ENCODE results near the gene MYPN. TPM values are rescaled to one million over a fixed set of nuclear protein-coding genes. Genes with fewer than 3 reads are reported as not detected.

Gene MYPN
- total RNA-seq: 100 to 1,000 TPM; 118 to 342 (median 193) TPM

- peak; percentile 81 to 90 for DNase-seq
- in situ Hi-C loops (cut with MboI; ENCODE audit: low sequenced_read_pairs in 4 of 4): no loop called here
- Histone ChIP-seq H3K4me3 (peak within 1 kb of the TSS; percentile 54 to 66 (median 62)), H3K36me3 (no peaks in the 10 kb centered on the region), H3K27me3 (no peaks in the 10 kb centered on the region), H3K27ac (peak within 1 kb of the TSS; percentile 90 to 93 (median 91)), H3K4me1 (peaks cover 22 to 37% of the 10 kb centered on the region in 2 donors), H3K9me3 (no peaks in the 10 kb centered on the region)
- TF ChIP-seq CTCF (IDR thresholded peaks at IDR 0.05 in 4 of 5, conservative IDR thresholded peaks at IDR 0.05 in 1 of 5) (no peak), POLR2A (IDR thresholded peaks at IDR 0.05) (peak; percentile 77 to 90)
- intact Hi-C loops (cut with DNase I; ENCODE audit: low total_unique reads): no loop called here
- peak; percentile 73 to 79 for ATAC-seq
These were observed at the start of gene MYPN for GRCh38 chr10:68109331-68109730. Gene MYPN (plus strand): TSS chr10:68109488. CDS start chr10:68121439, 11,951 bp downstream.

GRCh38 chr10:68067029-68067428 lies 42.3 kb upstream of the MYPN start:
- peaks cover 15 to 18% of the 10 kb centered on the region in 2 donors for H3K4me1 ChIP-seq
- DNase-seq (no peak), ATAC-seq (no peak)
- H3K27me3 ChIP-seq: no peaks in the 10 kb centered on the region
- H3K4me3 ChIP-seq: no peak overlapping the region
- no peak overlapping the region for H3K27ac ChIP-seq
- H3K36me3 ChIP-seq: peaks cover 0 to 9% of the 10 kb centered on the region in 2 donors
- no peak for TF ChIP-seq POLR2A (IDR thresholded peaks at IDR 0.05)
- TF ChIP-seq CTCF (IDR thresholded peaks at IDR 0.05 in 4 of 5, conservative IDR thresholded peaks at IDR 0.05 in 1 of 5): no peak
- in situ Hi-C loops (cut with MboI; ENCODE audit: low sequenced_read_pairs in 4 of 4): loop anchor here in 2 of 4 donors (25.0 kb wide), 2 partner anchors 180 to 270 kb away; partner anchors contain the start of genes HNRNPH3 (in 1 of the 2), PBLD (in 1 of the 2) and SIRT1 (in 1 of the 2)
- H3K9me3 ChIP-seq: no peaks in the 10 kb centered on the region
- intact Hi-C loops (cut with DNase I; ENCODE audit: low total_unique reads): no loop called here

GRCh38 chr10:68067508-68067907 lies 41.8 kb upstream of the MYPN start:
- H3K9me3 ChIP-seq: no peaks in the 10 kb centered on the region
- H3K36me3 ChIP-seq: peaks cover 0 to 9% of the 10 kb centered on the region in 2 donors
- peaks cover 19 to 23% of the 10 kb centered on the region in 2 donors for H3K4me1 ChIP-seq
- no peaks in the 10 kb centered on the region for H3K27me3 ChIP-seq
- in situ Hi-C loops (cut with MboI; ENCODE audit: low sequenced_read_pairs in 4 of 4): loop anchor here in 2 of 4 donors (25.0 kb wide), 2 partner anchors 180 to 270 kb away; partner anchors contain the start of genes HNRNPH3 (in 1 of the 2), PBLD (in 1 of the 2) and SIRT1 (in 1 of the 2)
- TF ChIP-seq CTCF (IDR thresholded peaks at IDR 0.05 in 4 of 5, conservative IDR thresholded peaks at IDR 0.05 in 1 of 5) (no peak), POLR2A (IDR thresholded peaks at IDR 0.05) (no peak)
- DNase-seq: no peak
- ATAC-seq: no peak
- no peak overlapping the region for H3K27ac ChIP-seq
- intact Hi-C loops (cut with DNase I; ENCODE audit: low total_unique reads): no loop called here
- H3K4me3 ChIP-seq: no peak overlapping the region

GRCh38 chr10:68073631-68074030 lies 35.7 kb upstream of the MYPN start:
- H3K27me3 ChIP-seq: no peaks in the 10 kb centered on the region
- no peak for DNase-seq
- in situ Hi-C loops (cut with MboI; ENCODE audit: low sequenced_read_pairs in 4 of 4) (loop anchor here in 3 of 4 donors (10.0 to 25.0 kb wide), 5 partner anchors 186 to 264 kb away; partner anchors contain the start of genes SIRT1 (in 2 of the 3), HNRNPH3 (in 1 of the 3) and PBLD (in 1 of the 3)), intact Hi-C loops (cut with DNase I; ENCODE audit: low total_unique reads) (loop anchor here (2.0 to 10.0 kb wide), 4 partner anchors 225 to 409 kb away; partner anchors contain the start of genes HNRNPH3, PBLD and RUFY2)
- peaks cover 36 to 42% of the 10 kb centered on the region in 2 donors for H3K4me1 ChIP-seq
- peak overlapping the region; percentile 87 to 100 (median 96) for H3K4me3 ChIP-seq
- no peaks in the 10 kb centered on the region for H3K36me3 ChIP-seq
- peak overlapping the region; percentile 94 to 99 (median 99) for H3K27ac ChIP-seq
- TF ChIP-seq CTCF (IDR thresholded peaks at IDR 0.05 in 4 of 5, conservative IDR thresholded peaks at IDR 0.05 in 1 of 5): no peak
- TF ChIP-seq POLR2A (IDR thresholded peaks at IDR 0.05): no peak
- no peaks in the 10 kb centered on the region for H3K9me3 ChIP-seq
- no peak for ATAC-seq

All from gastrocnemius medialis (tissue), 4 donors.